NCI-H345 treated with DMSO at 0.1 percent for 48 hours (cell line): Measurements from ENCODE around the gene HKDC1.
"Not testable (repeated sequence)": the region's sequence is repeated elsewhere in the genome, so short reads cannot be mapped to it uniquely, and the experiment has no call there.

Experiments used
- DNase-seq: peaks from one replicate; lab custom pipeline; 2025; ENCODE audit not compliant: unreplicated experiment; lab: John Stamatoyannopoulos, UW

The HKDC1 gene

GRCh38 chr10:69240455-69240854 lies 20.3 kb downstream of the HKDC1 start:
- no peak for DNase-seq

GRCh38 chr10:69241575-69241974 lies 21.4 kb downstream of the HKDC1 start:
- DNase-seq, result no peak

- DNase-seq, result no peak
Measured at GRCh38 chr10:69242040-69242851, 22.1 kb downstream of the HKDC1 start.

GRCh38 chr10:69242852-69243212 lies 22.7 kb downstream of the HKDC1 start:
- DNase-seq, result peak; percentile 0

GRCh38 chr10:69243817-69244216 lies 23.7 kb downstream of the HKDC1 start:
- no peak for DNase-seq

GRCh38 chr10:69246036-69246435 lies 25.9 kb downstream of the HKDC1 start:
- no peak for DNase-seq

GRCh38 chr10:69246581-69247312 lies 26.6 kb downstream of the HKDC1 start:
- DNase-seq, result no peak

GRCh38 chr10:69247313-69247710 lies 27.2 kb downstream of the HKDC1 start:
- no peak for DNase-seq

- DNase-seq, result no peak
Measured at GRCh38 chr10:69248117-69248730, 28.1 kb downstream of the HKDC1 start.

GRCh38 chr10:69250041-69250440 lies 29.9 kb downstream of the HKDC1 start:
- no peak for DNase-seq

- DNase-seq, result not testable (repeated sequence)
Measured at GRCh38 chr10:69251417-69251816, 31.3 kb downstream of the HKDC1 start.

GRCh38 chr10:69253171-69253570 lies 33.0 kb downstream of the HKDC1 start:
- no peak for DNase-seq

- no peak for DNase-seq
Measured at GRCh38 chr10:69254877-69255276, 34.7 kb downstream of the HKDC1 start.

- no peak for DNase-seq
Measured at GRCh38 chr10:69259547-69260243, 39.6 kb downstream of the HKDC1 start.

- no peak for DNase-seq
Measured at GRCh38 chr10:69261184-69261583, 41.1 kb downstream of the HKDC1 start.

GRCh38 chr10:69262292-69262751 lies 42.2 kb downstream of the HKDC1 start:
- no peak for DNase-seq

- no peak for DNase-seq
Measured at GRCh38 chr10:69265521-69265920, 45.4 kb downstream of the HKDC1 start.

- DNase-seq, result no peak
Measured at GRCh38 chr10:69268761-69269416, 48.8 kb downstream of the HKDC1 start.

GRCh38 chr10:69269761-69270160 lies 49.6 kb downstream of the HKDC1 start:
- no peak for DNase-seq

GRCh38 chr10:69270990-69271389 lies 50.9 kb downstream of the HKDC1 start:
- no peak for DNase-seq

- DNase-seq, result no peak
Measured at GRCh38 chr10:69272624-69273023, 52.5 kb downstream of the HKDC1 start.
